Left forelimb (tissue), 1 donor: ENCODE data around the gene MARK4.
"Not testable (repeated sequence)": the region's sequence is repeated elsewhere in the genome, so short reads cannot be mapped to it uniquely, and the experiment has no call there.

Experiments
- DNase-seq: peaks from one replicate; pipeline ENCODE4 v3.0.0-alpha.2; 2018; ENCODE audit warnings: low spot score

MARK4 gene

DNA sequence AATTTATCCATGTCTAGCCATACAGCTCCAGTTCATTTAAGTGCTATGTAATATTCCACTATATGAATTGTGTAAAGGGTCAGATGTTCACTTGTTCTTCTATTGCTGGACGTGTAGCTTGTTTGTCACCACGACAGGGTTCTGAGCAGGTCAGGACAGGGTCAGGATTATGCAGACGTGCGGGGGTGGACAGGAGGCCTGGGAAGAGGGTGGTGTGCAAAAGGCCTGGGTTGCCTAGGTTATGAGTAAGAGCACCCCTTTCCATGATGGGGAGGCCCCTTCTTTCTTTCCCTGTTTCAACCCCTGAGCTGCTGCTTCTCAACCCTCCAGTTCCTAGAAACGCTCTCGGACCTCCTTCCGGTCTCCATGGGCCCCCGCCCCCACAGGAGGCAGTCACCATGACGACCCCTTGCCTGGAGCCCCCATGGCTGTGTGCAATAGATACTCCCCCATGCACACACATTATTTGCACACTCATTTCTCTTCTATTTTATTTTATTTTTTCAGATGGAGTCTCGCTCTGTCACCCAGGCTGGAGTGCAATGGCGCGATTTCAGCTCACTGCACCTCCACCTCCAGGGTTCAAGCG is 7.8 kb upstream of the MARK4 start:
- no peak for DNase-seq

DNA sequence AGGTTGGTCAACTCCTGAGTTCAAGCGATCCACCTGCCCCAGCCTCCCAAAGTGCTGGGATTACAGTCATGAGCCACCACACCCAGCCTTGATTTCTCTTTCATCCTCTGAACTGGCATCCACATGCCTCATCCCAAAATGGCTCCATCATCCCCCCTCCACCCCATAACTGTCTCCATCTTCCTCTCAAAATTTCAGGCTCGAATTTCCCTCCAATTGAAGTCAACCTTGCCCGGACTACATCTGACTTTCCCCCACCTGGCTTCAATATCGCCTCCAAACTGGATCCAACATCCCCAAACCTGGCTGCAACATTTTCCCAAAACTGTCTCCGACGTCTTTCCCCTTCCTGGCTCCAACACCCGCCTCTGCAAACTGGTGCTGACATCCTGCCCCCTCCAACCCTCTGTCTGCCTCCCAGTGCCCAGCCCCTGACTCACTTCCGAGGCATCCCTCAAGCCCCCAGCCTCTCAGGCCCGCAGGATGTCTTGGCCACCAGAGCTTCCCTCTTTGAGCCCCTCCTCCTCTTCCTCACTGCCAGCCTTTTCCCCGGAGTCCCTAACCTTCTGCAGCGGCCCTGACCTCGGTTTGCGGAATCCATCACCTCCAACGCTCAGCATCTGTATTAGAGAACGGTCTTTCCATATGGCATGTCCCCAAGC is 6.8 kb upstream of the MARK4 start:
- no peak for DNase-seq

DNA sequence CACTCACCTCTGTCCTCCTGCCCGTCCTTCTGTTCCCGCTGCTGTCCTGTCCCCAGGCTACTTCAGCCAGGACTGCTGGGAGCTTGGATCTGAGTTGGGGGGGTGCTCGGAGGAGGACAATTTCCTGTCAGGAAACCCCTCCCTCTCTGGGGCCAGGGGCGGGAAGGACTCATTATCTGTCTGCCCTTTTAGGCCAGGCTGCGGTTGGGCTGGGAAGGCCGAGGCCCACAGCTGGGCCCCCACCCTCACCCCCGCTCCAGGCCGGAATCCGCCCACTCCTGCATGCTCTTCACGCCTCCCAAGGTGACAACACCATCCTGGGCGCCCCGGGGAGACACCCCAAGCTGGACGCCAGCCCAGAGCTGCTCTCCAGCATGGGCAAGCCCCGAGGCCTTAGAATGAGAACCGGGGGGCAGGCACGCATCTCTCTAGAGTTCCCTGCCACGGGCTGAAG is 5.7 kb upstream of the MARK4 start, which contains the start of gene EXOC3L2:
TSS of gene EXOC3L2 (minus strand) at position 74 of the 454 bp plus-strand sequence. CDS start 6,362 bp downstream, outside the sequence.
- DNase-seq = no peak

DNA sequence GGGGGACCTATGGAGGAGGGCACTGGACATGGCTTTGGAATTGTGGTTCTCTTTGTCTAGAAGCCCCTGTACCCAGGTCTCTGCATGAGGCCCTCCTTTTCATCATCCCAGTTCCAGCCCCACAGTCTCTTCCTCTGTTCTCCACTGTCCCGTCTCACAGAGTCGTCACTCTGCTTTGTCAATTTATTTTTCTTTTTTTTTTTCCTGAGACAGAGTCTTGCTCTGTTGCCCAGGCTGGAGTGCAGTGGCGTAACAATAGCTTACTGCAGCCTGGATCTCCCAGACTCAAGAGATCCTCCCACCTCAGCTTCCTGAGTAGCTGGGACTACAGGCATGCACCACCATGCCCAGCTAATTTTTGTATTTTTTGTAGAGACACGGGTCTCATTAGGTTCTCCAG is 5.2 kb upstream of the MARK4 start:
- DNase-seq = no peak

DNA sequence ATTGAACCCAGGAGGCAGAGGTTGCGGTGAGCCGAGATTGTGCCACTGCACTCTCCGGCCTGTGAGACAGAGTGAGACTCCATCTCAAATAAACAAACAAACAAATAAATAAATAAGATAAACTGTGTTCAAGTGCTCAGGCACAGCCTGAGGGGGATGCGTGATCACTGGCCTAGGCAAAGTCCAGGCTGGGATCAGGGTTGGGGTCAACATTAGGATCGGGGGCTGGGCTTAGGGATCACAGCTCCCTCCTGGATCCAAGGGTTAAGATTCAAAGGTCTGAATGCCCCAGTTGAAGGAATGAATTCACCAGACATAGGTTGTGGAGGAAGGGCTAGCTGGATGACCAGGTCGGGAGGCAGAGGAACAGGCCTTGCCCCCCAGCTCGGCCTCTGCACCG is 3.9 kb upstream of the MARK4 start:
- DNase-seq = no peak

DNA sequence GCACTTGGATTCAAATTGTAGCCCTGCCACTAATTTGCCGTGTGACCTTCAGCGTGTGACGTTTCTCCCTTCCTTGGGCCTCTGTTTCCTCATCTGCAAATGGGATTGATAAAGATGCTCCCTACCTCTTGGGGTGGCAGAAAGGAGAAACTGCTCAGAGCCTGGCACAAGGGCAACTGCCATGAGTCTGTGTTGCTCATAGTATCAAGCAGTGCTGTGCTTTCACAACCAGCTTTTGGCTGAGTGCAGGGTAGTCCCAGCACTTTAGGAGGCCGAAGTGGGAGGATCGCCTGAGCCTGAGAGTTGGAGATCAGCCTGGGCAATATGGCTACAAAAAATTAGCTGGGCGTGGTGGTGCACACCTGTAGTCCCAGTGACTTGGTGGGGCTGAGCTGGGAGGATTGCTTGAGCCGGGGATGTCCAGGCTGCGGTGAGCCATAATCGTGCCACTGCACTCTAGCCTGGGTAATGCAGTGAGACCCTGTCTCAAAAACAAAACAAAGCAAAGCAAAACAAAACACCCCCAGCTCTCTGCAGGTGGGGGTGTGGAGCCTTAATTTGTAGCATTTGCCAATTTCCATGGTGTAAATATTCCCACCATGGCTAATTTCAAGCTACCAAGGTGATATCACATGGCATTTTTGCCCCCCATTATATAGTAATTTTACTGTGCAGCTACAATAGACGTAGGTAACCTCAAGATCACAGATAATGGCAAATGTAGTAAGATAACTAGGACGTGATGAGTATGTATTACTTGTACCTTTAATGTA is 1.6 kb upstream of the MARK4 start:
- no peak for DNase-seq

DNA sequence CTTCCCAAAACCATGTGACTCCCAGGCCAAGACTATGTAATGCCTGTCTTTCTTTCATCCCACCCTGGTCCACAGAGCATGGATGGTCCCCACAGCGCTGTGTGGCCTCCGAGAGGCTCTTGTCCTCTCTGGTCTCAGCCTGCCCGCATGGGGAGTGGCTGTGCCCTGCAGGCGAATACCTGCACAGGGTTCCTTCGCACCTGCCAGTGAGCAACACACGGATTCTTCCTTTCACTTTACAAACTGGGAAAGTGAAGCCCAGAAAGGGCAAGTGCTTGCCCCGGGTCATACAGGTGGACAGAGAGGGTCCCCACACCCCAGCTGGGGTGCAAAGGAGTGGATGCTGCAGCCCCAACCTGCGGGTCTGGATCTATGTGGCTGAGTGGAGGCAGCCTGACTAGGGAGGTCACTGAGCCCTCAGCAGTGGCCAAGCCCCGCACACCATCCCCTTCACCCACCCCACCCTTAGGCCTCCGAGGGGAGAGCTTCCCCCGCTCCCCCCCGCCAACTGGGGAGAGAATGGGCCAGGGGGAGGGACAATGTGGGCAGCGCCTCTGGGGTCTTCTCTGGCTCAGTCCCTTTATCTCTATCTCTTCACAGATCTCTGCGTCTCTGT is 747 bp upstream of the MARK4 start:
- no peak for DNase-seq

DNA sequence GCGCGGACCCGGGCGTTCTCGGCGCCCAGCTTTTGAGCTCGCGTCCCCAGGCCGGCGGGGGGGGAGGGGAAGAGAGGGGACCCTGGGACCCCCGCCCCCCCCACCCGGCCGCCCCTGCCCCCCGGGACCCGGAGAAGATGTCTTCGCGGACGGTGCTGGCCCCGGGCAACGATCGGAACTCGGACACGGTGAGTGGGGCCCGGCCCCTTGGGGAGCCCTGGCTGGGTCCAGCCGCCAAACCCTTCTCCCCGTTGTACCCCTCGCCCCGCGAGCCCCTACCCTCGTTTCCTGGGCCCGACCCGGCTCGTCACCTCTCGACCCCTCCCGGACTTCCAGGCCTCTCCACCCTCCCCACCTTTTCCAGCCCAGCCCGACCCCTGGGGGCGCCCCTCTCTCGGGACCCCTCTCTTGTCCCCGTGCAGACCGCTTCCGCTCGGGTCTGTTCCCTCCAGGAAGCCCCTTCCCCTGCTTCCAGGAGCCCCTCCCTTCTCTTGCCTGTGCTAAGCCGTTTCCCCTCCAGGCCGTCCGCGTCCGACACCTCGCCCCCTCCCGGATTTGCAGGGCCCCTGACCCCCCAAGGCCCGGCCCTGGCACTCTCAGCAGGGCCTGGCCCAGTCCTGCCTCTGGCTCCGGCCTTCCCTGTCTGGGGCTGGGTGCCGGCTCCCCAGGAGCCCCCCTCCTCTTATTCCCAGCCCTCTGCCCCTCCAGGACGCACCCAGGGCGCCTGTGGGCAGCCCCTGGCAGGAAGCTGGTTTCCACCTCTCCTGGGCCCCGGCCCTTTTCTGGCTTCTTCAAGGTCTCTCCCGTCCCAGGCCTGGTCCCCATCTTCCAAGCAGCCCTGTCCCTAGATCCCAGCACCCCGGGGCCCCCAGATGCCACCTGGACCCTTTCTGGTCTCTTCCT is 632 bp downstream of the MARK4 start:
- DNase-seq = no peak

DNA sequence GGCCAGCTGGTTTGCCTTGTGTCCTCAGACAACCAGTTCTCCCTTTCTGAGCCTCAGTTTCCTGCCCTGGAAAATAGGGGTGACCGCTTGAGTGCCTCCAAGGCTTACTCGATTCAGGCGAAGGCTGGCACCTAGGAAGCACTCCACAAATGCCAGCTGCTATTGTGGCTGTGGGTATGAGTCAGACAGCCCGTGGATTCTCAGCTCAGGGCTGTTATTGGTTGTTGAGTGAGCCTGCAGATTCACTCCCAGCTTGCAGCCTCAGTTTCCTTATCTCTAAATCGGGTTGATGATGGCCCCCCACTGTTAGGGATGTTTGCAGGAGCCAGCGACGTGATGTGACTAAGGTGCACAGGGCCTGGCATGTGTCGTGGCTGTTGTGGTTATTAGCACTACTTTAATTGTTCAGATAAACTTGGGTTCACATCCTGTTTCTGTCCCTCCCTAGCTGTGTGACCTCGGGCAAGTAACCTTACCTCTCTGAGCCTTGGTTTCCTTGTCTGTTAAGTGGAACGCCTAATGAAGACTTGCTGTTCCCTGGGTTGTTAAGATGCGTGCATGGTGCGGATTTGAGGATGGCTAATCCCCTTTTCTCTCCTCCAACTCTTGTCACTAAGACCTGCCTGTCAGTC is 2.4 kb downstream of the MARK4 start:
- no peak for DNase-seq

DNA sequence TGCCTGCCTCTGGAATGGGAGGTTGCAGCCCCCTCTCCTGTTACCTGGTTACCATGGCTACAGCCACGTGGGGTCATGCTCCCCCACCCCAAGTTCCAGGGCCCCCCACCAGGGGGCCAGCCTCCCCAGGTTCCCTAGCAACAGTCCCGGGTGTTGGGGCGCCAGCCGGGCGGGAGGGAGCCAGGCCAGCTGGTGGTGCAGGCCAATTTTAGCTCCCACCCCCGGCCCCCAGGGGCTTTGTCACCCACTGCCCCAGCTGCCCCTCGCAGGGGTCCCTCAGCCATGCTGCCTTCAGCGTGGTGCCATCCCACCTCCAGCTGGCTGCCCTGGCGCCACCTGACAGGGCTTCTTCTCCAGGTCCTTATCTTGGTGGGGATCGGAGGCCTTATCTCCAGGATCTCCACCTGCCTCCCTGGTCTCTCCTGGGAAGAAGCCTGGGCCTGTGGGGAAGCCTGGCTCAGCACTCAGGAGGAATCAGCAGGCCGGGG is 3.0 kb downstream of the MARK4 start:
- no peak for DNase-seq

DNA sequence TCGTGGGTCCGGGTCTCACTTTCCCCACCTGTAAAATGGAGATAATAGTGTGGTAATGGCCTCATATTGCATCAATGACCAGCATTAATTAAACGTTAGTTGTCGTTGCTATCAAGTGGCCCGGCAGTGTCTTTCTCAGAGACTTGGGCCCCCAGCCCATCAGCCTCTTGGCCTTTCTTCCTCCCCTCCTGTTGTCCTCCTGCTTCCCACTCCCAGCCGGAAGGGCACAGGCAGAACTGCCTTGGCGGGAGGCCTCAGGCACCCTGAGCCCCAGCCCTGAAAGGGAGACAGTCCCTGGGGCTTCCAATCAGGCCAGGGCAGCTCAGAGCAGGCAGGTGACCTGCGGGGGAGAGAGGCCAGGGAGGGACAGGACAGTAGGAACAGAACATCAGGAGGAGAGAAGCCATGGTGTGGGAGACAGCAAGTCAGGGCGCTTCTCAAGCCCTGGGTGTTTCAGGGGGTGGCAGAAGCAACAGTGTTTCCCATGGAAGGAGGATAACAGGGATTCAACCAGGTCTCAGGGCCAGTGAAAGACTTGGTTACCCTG is 4.6 kb downstream of the MARK4 start:
- DNase-seq = no peak

DNA sequence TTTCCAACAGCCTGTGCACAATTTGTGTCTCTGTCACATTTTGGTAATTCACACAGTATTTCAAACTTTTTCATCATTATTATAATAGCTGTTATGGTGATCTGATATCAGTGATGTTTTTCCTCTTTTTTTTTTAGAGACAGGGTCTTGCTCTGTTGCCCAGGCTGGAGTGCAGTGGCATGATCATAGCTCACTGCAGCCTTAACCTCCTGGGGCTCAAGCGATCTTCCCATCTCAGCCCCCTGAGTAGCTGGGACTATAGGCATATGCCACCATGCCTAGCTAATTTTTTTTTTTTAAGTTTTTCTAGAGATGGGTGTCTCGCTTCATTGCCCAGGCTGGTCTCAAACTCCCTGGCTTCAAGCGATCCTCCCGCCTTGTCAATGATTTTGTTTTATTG is 5.8 kb downstream of the MARK4 start:
- DNase-seq = no peak

DNA sequence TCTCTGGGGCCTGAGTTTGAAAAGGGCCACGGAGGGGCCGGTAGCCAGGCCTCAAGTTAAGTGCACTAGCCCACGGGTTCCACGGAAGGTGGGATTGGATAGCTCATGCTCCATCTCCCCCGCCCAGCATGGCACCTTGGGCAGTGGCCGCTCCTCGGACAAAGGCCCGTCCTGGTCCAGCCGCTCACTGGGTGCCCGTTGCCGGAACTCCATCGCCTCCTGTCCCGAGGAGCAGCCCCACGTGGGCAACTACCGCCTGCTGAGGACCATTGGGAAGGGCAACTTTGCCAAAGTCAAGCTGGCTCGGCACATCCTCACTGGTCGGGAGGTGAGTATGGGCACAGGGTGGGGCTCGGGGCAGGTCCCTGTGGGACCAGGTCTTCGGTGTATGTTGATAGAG is 7.8 kb downstream of the MARK4 start:
- DNase-seq = no peak

DNA sequence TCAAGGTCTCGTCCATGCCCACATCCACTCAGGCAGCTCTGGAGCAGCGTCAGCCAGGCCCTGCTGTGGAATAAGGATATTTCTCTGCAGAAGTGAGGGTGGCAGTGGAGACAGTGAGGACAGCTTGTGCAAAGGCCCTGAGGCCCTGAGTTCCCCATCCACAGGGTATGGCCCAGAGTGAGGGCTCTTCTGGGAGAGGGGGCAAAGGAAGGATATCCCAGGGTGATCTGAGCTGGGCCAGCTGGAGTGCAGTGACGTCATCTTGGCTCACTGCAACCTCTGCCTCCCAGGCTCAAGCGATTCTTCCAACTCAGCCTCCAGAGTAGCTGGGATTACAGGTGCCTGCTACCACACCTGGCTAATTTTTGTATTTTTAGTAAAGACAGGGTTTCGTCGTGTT is 11.5 kb downstream of the MARK4 start:
- no peak for DNase-seq

DNA sequence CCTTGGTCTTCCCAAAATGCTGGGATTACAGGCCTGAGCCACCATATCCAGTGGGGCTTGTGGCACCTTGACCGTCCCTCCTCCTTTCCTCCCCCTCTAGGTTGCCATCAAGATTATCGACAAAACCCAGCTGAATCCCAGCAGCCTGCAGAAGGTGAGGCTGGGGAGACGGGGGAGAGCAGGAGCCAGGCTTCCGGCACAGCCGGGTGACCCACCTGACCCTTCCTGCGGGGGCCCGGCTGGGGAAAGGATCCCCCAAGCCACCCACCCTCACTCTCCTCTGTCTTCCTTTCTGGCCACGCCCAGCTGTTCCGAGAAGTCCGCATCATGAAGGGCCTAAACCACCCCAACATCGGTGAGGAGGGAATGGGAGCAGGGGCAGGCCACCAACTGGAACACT is 11.9 kb downstream of the MARK4 start:
- DNase-seq = no peak

DNA sequence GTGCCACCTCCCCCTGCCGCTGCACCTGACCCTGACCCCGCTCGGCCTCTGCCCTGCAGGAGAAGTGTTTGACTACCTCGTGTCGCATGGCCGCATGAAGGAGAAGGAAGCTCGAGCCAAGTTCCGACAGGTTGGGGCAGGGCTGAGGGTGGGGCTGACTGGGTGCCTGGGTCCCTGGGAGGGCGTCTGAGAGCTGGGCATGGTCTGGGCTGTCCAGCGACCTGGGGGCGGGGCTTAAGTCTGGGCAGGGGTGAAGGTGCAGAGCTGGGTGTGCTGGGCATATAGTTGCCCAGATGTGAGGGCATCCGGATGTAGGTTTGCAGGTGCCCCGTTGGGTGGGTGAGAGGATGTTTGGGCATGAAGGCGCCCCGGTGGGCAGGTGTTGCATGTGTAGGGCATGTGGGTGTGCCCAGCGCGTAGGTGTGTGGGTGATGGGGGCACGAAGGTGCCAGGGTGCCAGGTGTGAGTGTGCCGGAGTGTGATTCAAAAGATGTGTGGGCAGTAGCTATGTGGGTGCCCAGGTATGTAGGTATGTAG is 13.8 kb downstream of the MARK4 start:
- DNase-seq = no peak

DNA sequence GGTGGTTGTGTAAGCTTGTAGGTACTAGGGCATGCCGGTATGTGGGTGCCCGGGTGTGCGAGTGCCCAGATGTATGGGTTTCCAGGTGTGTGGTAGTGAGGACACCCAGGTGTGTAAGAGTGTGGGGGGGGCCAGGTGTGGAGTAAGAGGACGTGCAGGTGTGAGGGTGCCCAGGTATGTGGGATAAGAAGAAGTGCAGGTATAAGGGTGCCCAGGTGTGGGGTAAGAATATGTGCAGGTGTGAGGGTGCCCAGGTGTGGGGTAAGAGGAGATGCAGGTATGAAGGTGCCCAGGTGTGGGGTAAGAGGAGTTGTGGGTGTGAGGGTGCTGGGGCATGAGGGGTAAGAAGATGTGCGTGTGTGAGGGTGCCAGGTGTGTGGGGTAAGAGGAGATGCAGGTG is 14.3 kb downstream of the MARK4 start:
- DNase-seq = no peak

DNA sequence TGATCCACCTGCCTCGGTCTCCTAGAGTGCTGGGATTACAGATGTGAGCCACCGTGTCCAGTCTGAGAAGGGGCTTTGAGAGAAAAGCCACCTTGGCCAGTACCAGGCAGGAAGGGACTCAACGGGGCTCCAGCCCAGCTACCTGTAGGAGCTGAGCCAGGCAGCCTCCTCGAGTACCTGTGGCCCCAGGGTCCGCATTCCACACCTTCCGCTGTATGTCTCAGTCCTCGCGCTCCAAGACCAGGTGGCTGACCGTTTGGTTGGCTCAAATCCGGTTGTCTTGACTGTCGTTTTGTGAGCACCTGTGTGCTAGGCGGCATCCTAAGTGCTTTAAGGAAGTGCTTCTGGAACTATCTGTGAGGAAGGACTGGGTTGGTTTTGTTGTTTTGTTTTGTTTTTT is 16.2 kb downstream of the MARK4 start:
- no peak for DNase-seq

DNA sequence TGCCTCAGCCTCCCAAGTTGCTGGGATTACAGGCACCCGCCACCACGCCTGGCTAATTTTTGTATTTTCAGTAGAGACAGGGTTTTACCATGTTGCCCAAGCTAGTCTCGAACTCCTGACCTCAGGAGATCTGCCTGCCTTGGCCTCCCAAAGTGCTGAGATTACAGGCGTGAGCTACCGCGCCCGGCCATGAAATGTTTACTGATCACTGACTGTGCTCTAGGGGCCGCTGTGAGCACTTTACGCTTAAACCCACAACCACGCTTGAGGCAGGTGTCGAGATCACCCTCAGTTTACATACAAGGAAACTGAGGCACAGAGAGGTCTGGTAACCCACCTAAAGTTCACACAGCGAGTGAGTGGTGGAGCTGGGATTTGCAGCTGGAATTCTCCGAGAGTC is 18.9 kb downstream of the MARK4 start:
- DNase-seq = not testable (repeated sequence)

DNA sequence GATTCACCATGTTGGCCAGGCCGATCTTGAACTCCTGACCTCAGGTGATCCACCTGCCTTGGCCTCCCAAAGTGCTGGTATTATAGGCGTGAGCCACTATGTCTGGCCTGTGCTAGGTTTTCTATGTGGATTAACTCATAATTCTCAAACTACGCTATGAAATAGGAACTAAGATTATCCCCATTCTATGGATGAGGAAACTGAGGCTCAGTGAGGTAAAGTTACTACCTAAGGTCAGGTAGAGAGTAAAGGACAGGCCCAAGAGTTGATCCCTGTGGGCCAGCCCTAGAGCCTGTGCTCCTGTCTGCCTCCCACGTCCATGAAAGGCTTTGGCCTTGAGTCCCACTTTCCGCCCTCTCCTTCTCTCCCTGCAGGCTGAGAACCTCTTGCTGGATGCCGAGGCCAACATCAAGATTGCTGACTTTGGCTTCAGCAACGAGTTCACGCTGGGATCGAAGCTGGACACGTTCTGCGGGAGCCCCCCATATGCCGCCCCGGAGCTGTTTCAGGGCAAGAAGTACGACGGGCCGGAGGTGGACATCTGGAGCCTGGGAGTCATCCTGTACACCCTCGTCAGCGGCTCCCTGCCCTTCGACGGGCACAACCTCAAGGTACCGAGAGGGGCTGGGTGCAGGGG is 20.1 kb downstream of the MARK4 start:
- DNase-seq = no peak
